HG03521 (cell line): ENCODE measurements around the gene GPR6.

Experiments used
- ATAC-seq: cut with Tn5 transposase; IDR thresholded peaks from one replicate; pipeline ENCODE4 v1.9.1; 2021; ENCODE audit warnings: mild to moderate bottlenecking, moderate library complexity; ENCODE audit not compliant: unreplicated experiment

The GPR6 gene

GRCh38 chr6:109998159-109998785, 20.2 kb downstream of the GPR6 start:
- ATAC-seq, result no peak

- ATAC-seq, result no peak
Measured at GRCh38 chr6:109999740-110000139, 21.6 kb downstream of the GPR6 start.

- no peak for ATAC-seq
Measured at GRCh38 chr6:110002676-110003075, 24.6 kb downstream of the GPR6 start.

GRCh38 chr6:110013386-110013785, 35.3 kb downstream of the GPR6 start:
- ATAC-seq, result no peak

GRCh38 chr6:110015206-110015605, 37.1 kb downstream of the GPR6 start:
- no peak for ATAC-seq

- no peak for ATAC-seq
Measured at GRCh38 chr6:110017306-110017705, 39.2 kb downstream of the GPR6 start.

- no peak for ATAC-seq
Measured at GRCh38 chr6:110017946-110018345, 39.8 kb downstream of the GPR6 start.

GRCh38 chr6:110018486-110018885, 40.4 kb downstream of the GPR6 start:
- no peak for ATAC-seq

- no peak for ATAC-seq
Measured at GRCh38 chr6:110020888-110021287, 42.8 kb downstream of the GPR6 start.

- ATAC-seq, result no peak
Measured at GRCh38 chr6:110029144-110029543, 51.0 kb downstream of the GPR6 start.
